ENCODE results near the gene CAVIN2.

The CAVIN2 gene

DNA sequence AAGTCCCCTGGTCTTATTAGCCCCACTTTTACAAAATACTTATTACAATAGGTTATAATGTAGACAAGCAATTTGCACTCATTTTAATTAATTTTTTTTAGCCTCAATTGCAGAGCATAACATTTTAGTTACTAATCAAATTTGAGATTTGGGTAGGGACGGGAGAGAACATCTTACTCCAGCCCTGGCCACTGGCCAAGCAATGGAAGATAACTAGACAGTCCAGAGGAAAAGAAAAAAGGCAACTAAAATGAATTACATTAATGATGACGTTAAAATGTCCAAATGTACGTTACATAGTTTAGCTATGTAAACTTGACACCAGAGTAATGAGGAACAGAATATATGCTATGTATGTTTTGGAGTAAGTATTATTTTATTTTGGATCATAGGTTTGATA lies 11.0 kb upstream of the CAVIN2 start:
- no peak for DNase-seq (ENCODE audit: insufficient read length, low spot score)
- FAIRE-seq, result no peak
- TF ChIP-seq, protein P1, sequence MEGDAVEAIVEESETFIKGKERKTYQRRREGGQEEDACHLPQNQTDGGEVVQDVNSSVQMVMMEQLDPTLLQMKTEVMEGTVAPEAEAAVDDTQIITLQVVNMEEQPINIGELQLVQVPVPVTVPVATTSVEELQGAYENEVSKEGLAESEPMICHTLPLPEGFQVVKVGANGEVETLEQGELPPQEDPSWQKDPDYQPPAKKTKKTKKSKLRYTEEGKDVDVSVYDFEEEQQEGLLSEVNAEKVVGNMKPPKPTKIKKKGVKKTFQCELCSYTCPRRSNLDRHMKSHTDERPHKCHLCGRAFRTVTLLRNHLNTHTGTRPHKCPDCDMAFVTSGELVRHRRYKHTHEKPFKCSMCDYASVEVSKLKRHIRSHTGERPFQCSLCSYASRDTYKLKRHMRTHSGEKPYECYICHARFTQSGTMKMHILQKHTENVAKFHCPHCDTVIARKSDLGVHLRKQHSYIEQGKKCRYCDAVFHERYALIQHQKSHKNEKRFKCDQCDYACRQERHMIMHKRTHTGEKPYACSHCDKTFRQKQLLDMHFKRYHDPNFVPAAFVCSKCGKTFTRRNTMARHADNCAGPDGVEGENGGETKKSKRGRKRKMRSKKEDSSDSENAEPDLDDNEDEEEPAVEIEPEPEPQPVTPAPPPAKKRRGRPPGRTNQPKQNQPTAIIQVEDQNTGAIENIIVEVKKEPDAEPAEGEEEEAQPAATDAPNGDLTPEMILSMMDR (IDR thresholded peaks at IDR 0.05; ENCODE audit: insufficient read depth, missing control alignments), result no peak

DNA sequence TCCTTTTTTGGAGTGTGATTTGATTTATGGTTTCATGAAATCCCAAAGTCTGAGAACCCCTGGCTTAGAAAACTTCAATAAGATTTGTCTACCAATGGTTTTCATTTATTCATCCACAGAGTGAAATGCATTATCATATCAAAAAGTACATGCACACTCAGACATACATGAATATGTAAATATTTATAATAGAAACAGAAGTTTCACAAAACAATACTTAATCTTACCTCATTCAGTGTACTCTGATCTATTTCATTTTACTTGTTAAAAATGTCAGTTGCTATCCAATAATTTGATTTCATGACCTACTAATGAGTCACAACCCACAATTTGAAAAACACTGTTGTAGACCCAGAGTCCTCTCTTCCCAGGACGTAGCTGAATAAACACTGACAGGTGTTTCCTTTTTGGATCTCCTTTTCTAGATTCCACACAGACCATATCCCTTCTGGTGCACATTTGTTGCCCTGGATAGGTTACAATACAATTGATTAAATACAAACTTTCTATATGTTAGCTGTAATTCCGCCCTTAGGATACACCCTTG lies 10.4 kb upstream of the CAVIN2 start:
- FAIRE-seq, result no peak
- no peak for DNase-seq (ENCODE audit: insufficient read length, low spot score)

DNA sequence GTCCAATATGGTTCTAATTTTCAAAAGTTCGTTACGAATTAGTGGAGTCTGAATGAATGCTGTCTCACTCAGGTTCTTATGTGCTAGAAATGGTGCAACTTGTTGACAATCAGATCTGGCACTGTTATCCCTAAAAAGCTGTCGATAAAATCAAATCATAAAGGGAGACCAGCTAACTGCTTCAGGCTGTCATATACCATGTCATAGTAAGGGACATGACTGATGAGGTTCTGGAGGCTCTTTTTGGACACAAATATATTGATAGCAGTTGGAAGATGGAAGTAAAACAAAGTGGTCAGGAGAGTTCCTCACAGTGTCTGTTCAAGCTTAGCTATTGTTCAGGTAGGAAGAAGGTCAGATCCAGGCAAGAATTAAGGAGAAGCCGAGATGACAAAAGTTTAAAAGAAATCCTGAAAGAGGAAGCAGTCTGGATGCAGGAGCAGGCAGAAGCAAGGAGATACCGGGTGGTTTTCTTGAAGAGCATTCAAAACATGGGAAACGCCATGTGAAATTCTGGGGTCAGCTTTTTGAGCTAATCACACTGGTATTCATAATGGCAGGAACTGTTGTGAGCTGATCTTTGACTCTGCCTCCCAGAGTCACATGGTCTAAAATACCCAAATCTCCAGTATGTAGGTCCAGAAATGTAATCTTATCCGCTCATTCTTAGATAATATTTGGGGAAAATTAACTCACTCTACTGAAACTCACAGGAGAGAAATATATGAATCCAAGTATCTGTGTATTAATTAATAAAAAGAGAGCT lies 9.4 kb upstream of the CAVIN2 start:
- no peak for DNase-seq (ENCODE audit: insufficient read length, low spot score)
- FAIRE-seq, result no peak
- TF ChIP-seq, protein P1 (IDR thresholded peaks at IDR 0.05; ENCODE audit: insufficient read depth, missing control alignments), result no peak

More for the DNA sequence above, 10.4 kb upstream of the CAVIN2 start:
- TF ChIP-seq, protein P1 (IDR thresholded peaks at IDR 0.05; ENCODE audit: insufficient read depth, missing control alignments), result no peak

DNA sequence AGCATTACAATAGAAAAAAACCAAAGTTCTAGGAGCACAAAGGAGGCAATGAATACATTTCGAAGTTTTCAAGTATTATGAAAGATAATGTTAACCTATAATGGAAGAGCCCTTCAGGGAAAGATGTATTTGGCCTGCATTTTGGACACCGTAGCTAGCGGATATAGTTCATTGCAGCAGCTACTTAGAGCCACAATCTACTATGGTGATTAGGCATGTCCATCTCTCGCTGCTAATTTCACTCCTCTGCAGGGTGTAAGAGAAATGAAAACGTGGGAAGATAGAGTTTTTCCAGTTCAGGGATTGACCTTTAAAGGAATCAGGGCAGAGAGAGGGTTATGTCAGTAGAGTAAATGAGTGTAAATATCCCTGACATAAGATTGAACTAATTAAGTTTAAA lies 8.5 kb upstream of the CAVIN2 start:
- TF ChIP-seq, protein P1 (IDR thresholded peaks at IDR 0.05; ENCODE audit: insufficient read depth, missing control alignments), result no peak
- FAIRE-seq, result no peak
- no peak for DNase-seq (ENCODE audit: insufficient read length, low spot score)

DNA sequence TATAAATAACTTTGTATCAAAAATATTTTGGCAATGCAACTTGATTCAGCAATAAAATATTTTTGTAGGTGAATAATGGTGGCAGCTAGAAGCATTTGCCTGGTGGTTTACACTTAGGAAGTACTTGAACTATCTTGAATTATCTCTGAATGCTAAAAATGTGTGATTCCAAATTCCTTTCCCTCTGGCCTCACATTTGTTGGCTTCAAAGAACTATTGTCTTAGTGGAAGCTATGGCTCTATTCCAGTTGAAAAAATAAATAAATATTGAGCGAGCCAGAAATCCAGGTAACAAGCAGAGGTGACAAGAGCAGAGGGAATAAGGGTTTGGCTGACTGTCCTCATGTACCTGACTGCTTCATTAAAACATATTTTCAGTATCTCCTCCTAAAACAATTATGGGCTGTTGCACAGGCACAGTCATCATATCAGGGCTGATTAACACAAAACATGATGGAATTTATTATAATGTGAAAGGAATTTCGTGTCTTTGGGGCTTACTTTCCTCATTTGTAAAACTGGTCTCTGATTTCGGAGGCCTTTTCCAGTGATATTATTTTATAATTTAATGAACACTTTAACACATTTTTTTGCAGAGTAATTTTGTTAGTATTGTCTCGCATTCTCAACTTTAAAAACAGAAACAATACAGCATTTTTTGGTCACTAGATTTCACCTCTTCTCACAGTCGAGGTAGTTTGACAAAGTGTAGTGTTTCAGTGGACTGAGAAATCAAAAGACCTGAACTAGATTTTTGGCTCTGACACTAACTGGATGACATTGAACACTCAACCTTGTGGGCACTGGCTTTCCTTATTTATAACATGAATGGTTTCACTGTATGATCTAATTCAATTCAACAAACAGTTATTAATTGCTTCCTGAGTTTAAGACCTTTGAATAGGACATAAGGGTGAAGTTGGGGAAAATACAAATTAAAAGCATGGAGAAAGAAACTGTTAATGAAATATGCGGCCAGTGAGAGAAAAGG lies 7.8 kb upstream of the CAVIN2 start:
- no peak for DNase-seq (ENCODE audit: insufficient read length, low spot score)
- TF ChIP-seq, protein P1 (IDR thresholded peaks at IDR 0.05; ENCODE audit: insufficient read depth, missing control alignments), result no peak
- no peak for FAIRE-seq

DNA sequence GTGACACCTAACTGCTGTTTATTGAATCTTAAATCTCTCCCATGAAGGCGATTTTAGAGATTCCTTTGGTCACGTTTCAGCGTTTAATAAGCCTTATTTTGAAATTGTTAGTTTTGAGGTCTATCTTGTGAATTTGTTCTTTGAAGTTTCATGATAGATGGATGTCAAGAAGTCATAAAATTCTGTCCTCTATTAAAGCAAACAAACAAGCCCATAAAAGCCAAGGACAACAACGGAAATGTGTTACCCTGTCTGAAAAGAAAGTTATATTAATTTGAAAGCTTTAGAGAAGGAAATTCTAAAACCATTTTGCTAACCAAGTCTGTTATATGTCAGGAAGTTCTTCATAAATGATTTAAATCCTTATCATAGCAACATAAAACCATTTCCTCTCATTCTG lies 7.0 kb upstream of the CAVIN2 start:
- TF ChIP-seq, protein P1 (IDR thresholded peaks at IDR 0.05; ENCODE audit: insufficient read depth, missing control alignments), result no peak
- no peak for DNase-seq (ENCODE audit: insufficient read length, low spot score)
- no peak for FAIRE-seq
